ENCODE data around the gene IGSF6. TPM values are rescaled to one million over a fixed set of nuclear protein-coding genes. Genes with fewer than 3 reads are reported as not detected.
A peak's percentile ranks its signal among the peaks of the same experiment; 100 is the strongest.

The IGSF6 gene
- total RNA-seq, 1 experiment from 2014 or later = 0.23 TPM

- POLR2A ChIA-PET = no interaction called here
- no TSS peak for BruUV-seq (replicated peaks)
- in situ Hi-C loops (cut with HindIII; ENCODE audit: low pct_unique_long_range_greater_than_20kb, low sequenced_read_pairs) = no loop called here
Observed at GRCh38 chr16:21685034-21685455, 32.6 kb upstream of the IGSF6 start.

GRCh38 chr16:21684199-21684598, 31.8 kb upstream of the IGSF6 start:
- no peaks in the 10 kb centered on the region for H3K36me3 ChIP-seq (ENCODE audit: control insufficient read depth, insufficient read depth, low read length)
- in situ Hi-C loops (cut with HindIII; ENCODE audit: low pct_unique_long_range_greater_than_20kb, low sequenced_read_pairs) (no loop called here), intact Hi-C loops (cut with micrococcal nuclease; ENCODE audit: unreplicated experiment) (no loop called here)
- no TSS peak for BruUV-seq (replicated peaks)
- H3K9me3 ChIP-seq (ENCODE audit: control insufficient read depth, insufficient read depth, low read depth, low read length) = no peaks in the 10 kb centered on the region
- CTCF ChIA-PET = no interaction called here
- H3K27ac ChIP-seq (ENCODE audit: low read length) = no peak overlapping the region
- POLR2A ChIA-PET = interaction anchor here (0.7 kb wide), 1 partner anchor 11 kb away, joined by 4 read pairs; no protein-coding TSS in a partner anchor
- no peak for ATAC-seq
- H3K4me1 ChIP-seq (ENCODE audit: control insufficient read depth, insufficient read depth, low read length) = no peaks in the 10 kb centered on the region
- DNase-seq (ENCODE audit: low read depth, low spot score) = no peak
- peak; percentile 84 for TF ChIP-seq CTCF (IDR thresholded peaks at IDR 0.05)
- no peak for TF ChIP-seq SIN3A (IDR thresholded peaks at IDR 0.05; ENCODE audit: borderline replicate concordance, insufficient read depth, low read depth, low read length)
- TF ChIP-seq REST (IDR thresholded peaks at IDR 0.05; ENCODE audit: insufficient read depth in 1 of 2, low read depth in 2 of 2, low read length in 1 of 2) = no peak
- H3K4me3 ChIP-seq (ENCODE audit: low read depth in 2 of 2, low read length in 2 of 2) = no peak overlapping the region
- peaks cover 7% of the 10 kb centered on the region; the same call in 1 of the 2 replicates for H3K27me3 ChIP-seq (ENCODE audit: control insufficient read depth, insufficient read depth, low read length)

More at GRCh38 chr16:21685034-21685455, 32.6 kb upstream of the IGSF6 start:
- H3K27me3 ChIP-seq (ENCODE audit: control insufficient read depth, insufficient read depth, low read length) = peaks cover 7% of the 10 kb centered on the region; the same call in 1 of the 2 replicates
- DNase-seq (ENCODE audit: low read depth, low spot score) (no peak), ATAC-seq (no peak)
- H3K4me3 ChIP-seq (ENCODE audit: low read depth in 2 of 2, low read length in 2 of 2) = no peak overlapping the region
- no peaks in the 10 kb centered on the region for H3K4me1 ChIP-seq (ENCODE audit: control insufficient read depth, insufficient read depth, low read length)
- CTCF ChIA-PET = no interaction called here
- intact Hi-C loops (cut with micrococcal nuclease; ENCODE audit: unreplicated experiment) = no loop called here
- H3K27ac ChIP-seq (ENCODE audit: low read length) = no peak overlapping the region
- no peaks in the 10 kb centered on the region for H3K36me3 ChIP-seq (ENCODE audit: control insufficient read depth, insufficient read depth, low read length)
- no peaks in the 10 kb centered on the region for H3K9me3 ChIP-seq (ENCODE audit: control insufficient read depth, insufficient read depth, low read depth, low read length)
- TF ChIP-seq SIN3A (IDR thresholded peaks at IDR 0.05; ENCODE audit: borderline replicate concordance, insufficient read depth, low read depth, low read length) (no peak), POLR2AphosphoS5 (IDR thresholded peaks at IDR 0.05; ENCODE audit: low read depth, low read length) (no peak), REST (IDR thresholded peaks at IDR 0.05; ENCODE audit: insufficient read depth in 1 of 2, low read depth in 2 of 2, low read length in 1 of 2) (peak; percentile 81 to 87)

Measured in Panc1 (cell line).